Neural progenitor cell (in vitro differentiated cells): ENCODE data around the gene CHST4.

Source experiments
- EZH2 ChIP-seq: fragments of 200-600 bp; sonication (generic); IDR thresholded peaks from 2 replicates; pipeline ENCODE4 v1.6.1; 2017; ENCODE audit warnings: antibody characterized with exemption, mild to moderate bottlenecking, moderate library complexity
- EZH2phosphoT487 ChIP-seq: fragments of 200-600 bp; sonication (generic); IDR thresholded peaks from 2 replicates; pipeline ENCODE4 v1.6.1; 2017; ENCODE audit warnings: antibody characterized with exemption
- TF ChIP-seq, protein P1 (sequence below): fragments of 200-600 bp; sonication (generic); IDR thresholded peaks from 2 replicates; pipeline ENCODE4 v1.5.1; 2017; ENCODE audit warnings: antibody characterized with exemption, mild to moderate bottlenecking

DNA sequence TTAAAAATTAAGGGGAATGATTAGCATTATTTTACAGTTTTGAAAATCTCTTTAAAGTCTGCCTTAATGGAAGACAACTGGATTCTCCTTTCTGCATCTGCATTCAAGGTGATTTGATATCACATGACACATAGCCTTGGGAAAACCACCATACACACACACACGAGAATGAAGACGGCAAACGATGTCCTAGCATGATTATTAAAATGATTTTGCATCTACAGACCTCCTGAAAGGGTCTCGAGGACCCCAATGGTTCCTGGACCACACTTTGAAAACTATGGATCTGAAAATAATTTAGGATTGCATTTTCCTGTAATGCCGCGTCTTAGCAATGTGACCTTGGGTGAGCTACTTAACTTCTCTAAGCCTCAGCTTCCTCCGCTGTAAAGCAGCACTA lies 11.8 kb upstream of the CHST4 start:
- TF ChIP-seq, protein P1, sequence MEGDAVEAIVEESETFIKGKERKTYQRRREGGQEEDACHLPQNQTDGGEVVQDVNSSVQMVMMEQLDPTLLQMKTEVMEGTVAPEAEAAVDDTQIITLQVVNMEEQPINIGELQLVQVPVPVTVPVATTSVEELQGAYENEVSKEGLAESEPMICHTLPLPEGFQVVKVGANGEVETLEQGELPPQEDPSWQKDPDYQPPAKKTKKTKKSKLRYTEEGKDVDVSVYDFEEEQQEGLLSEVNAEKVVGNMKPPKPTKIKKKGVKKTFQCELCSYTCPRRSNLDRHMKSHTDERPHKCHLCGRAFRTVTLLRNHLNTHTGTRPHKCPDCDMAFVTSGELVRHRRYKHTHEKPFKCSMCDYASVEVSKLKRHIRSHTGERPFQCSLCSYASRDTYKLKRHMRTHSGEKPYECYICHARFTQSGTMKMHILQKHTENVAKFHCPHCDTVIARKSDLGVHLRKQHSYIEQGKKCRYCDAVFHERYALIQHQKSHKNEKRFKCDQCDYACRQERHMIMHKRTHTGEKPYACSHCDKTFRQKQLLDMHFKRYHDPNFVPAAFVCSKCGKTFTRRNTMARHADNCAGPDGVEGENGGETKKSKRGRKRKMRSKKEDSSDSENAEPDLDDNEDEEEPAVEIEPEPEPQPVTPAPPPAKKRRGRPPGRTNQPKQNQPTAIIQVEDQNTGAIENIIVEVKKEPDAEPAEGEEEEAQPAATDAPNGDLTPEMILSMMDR: no peak
- no peak for TF ChIP-seq EZH2
- no peak for TF ChIP-seq EZH2phosphoT487
